H1 (cell line): Measurements from ENCODE around the gene SLC25A39. TPM values are rescaled to one million over a fixed set of nuclear protein-coding genes. Genes with fewer than 3 reads are reported as not detected.

Experiments
- CTCF ChIA-PET: fragments of 300-600 bp; sonication (Branson Sonifier 250); formaldehyde crosslinking; loops from one replicate; lab custom pipeline; 2021; ENCODE audit not compliant: partially characterized antibody; lab: Charles Lee
- POLR2A ChIA-PET: fragments of 300-600 bp; sonication (Branson Sonifier 250); formaldehyde crosslinking; loops from one replicate; lab custom pipeline; 2021; ENCODE audit warnings: inconsistent platforms; ENCODE audit not compliant: partially characterized antibody; lab: Charles Lee
- DNase-seq, 2 experiments: peaks; one replicate each; pipeline versions ENCODE4 v3.0.0 to v3.0.0-alpha.2; 2010 to 2022; ENCODE audit warnings: low spot score in 2 of 2, low read depth in 1 of 2, mixed read lengths in 1 of 2
- FAIRE-seq: peaks from 2 replicates; lab custom pipeline; 2011; peaks lifted over from hg19 to GRCh38; lab: Jason Lieb, UNC
- H2AFZ ChIP-seq: 2 replicates; pipeline ENCODE4 v1.8.1; 2012; ENCODE audit warnings: low read length, inconsistent platforms
- H2AK5ac ChIP-seq: 2 replicates; pipeline ENCODE4 v1.6.1; 2013; ENCODE audit warnings: low read depth, low read length
- H2BK120ac ChIP-seq: replicated peaks from 2 replicates; pipeline ENCODE3; 2013; ENCODE audit warnings: low read depth, low read length, inconsistent platforms
- H2BK12ac ChIP-seq: 2 replicates; pipeline ENCODE4 v1.6.1; 2013; ENCODE audit warnings: low read depth, low read length
- H2BK15ac ChIP-seq: 2 replicates; pipeline ENCODE4 v1.6.1; 2013; ENCODE audit warnings: low read length
- H2BK20ac ChIP-seq: 2 replicates; pipeline ENCODE4 v1.6.1; 2013; ENCODE audit warnings: low read length
- H2BK5ac ChIP-seq: 2 replicates; pipeline ENCODE4 v1.6.1; 2013; ENCODE audit warnings: low read depth, low read length
- H3K14ac ChIP-seq: 2 replicates; pipeline ENCODE4 v1.6.1; 2013; ENCODE audit warnings: inconsistent platforms; ENCODE audit not compliant: insufficient read length
- H3K18ac ChIP-seq: 2 replicates; pipeline ENCODE4 v1.6.1; 2013; ENCODE audit warnings: low read length; ENCODE audit errors: extremely low read depth
- H3K23ac ChIP-seq: 2 replicates; pipeline ENCODE4 v1.6.1; 2013; ENCODE audit warnings: inconsistent platforms; ENCODE audit not compliant: insufficient read length
- H3K23me2 ChIP-seq: 2 replicates; pipeline ENCODE4 v1.6.1; 2013; ENCODE audit warnings: low read depth, low read length
- H3K27ac ChIP-seq: 2 replicates; pipeline ENCODE4 v1.6.1; 2011; ENCODE audit warnings: low read depth, low read length, inconsistent platforms
- H3K27me3 ChIP-seq, 4 experiments: replicated peaks in 1 of 4; 1 replicate in 1 of 4; 2 replicates in 3 of 4; pipeline versions ENCODE4 v1.6.1 to v1.8.1; 2011 to 2013; ENCODE audit warnings: low read length in 3 of 4, mild to moderate bottlenecking in 3 of 4, inconsistent platforms in 2 of 4, mixed read lengths in 2 of 4, moderate library complexity in 1 of 4; ENCODE audit not compliant: control insufficient read depth in 3 of 4, insufficient read depth in 3 of 4; ENCODE audit errors: extremely low read depth in 1 of 4
- H3K36me3 ChIP-seq, 4 experiments: 2 replicates each; pipeline versions ENCODE4 v1.6.1 to v1.8.1; 2011 to 2013; ENCODE audit warnings: mild to moderate bottlenecking in 4 of 4, low read length in 3 of 4, moderate library complexity in 2 of 4, control low read depth in 1 of 4, inconsistent platforms in 1 of 4; ENCODE audit not compliant: insufficient read depth in 4 of 4, control insufficient read depth in 2 of 4
- H3K4ac ChIP-seq: replicated peaks from 2 replicates; pipeline ENCODE3; 2013; ENCODE audit warnings: low read length, low read depth, mixed read lengths, inconsistent platforms; ENCODE audit not compliant: insufficient read length
- H3K4me1 ChIP-seq, 4 experiments: replicated peaks in 1 of 4; 1 replicate in 1 of 4; 2 replicates in 3 of 4; pipeline versions ENCODE4 v1.6.1 to v1.8.1; 2011 to 2013; ENCODE audit warnings: low read length in 3 of 4, inconsistent platforms in 2 of 4, mixed read lengths in 1 of 4; ENCODE audit not compliant: insufficient read depth in 4 of 4, control insufficient read depth in 3 of 4
- H3K4me2 ChIP-seq, 2 experiments: 2 replicates each; pipeline versions ENCODE4 v1.6.1 to v1.8.1; 2011 to 2013; ENCODE audit warnings: low read depth in 2 of 2, low read length in 2 of 2, control low read depth in 1 of 2, inconsistent platforms in 1 of 2, mild to moderate bottlenecking in 1 of 2; ENCODE audit not compliant: insufficient read depth in 1 of 2
- H3K4me3 ChIP-seq, 4 experiments: fragments of 200-600, 300-600 bp in 1 of 4; sonication (generic), shearing (Covaris generic), sonication (Bioruptor Twin) in 1 of 4; 2 replicates each; pipeline versions ENCODE4 v1.5.1 to v1.8.1; 2011 to 2016; ENCODE audit warnings: low read length in 4 of 4, low read depth in 3 of 4, control low read depth in 2 of 4, inconsistent platforms in 2 of 4, mild to moderate bottlenecking in 2 of 4, mixed read lengths in 1 of 4, moderate library complexity in 1 of 4; ENCODE audit not compliant: insufficient read depth in 2 of 4; ENCODE audit errors: extremely low read depth in 1 of 4
- H3K56ac ChIP-seq: replicated peaks from 2 replicates; pipeline ENCODE3; 2013; ENCODE audit warnings: low read depth, mild to moderate bottlenecking, mixed read lengths, low read length, inconsistent platforms; ENCODE audit not compliant: insufficient read length
- H3K79me1 ChIP-seq: 2 replicates; pipeline ENCODE4 v1.6.1; 2013; ENCODE audit warnings: low read depth, low read length, control low read depth
- H3K79me2 ChIP-seq, 2 experiments: 2 replicates each; pipeline versions ENCODE4 v1.6.1 to v1.8.1; 2012 to 2013; ENCODE audit warnings: low read length in 2 of 2, mild to moderate bottlenecking in 2 of 2, inconsistent platforms in 1 of 2; ENCODE audit not compliant: insufficient read depth in 2 of 2, control insufficient read depth in 1 of 2
- H3K9ac ChIP-seq, 4 experiments: replicated peaks in 1 of 4; 1 replicate in 1 of 4; 2 replicates in 3 of 4; pipeline versions ENCODE4 v1.6.1 to v1.8.1; 2011 to 2013; ENCODE audit warnings: low read depth in 3 of 4, low read length in 3 of 4, control low read depth in 2 of 4, mild to moderate bottlenecking in 2 of 4, moderate library complexity in 2 of 4, inconsistent platforms in 1 of 4; ENCODE audit errors: extremely low read depth in 1 of 4
- H3K9me3 ChIP-seq, 2 experiments: 2 replicates each; pipeline versions ENCODE4 v1.6.1 to v1.8.1; 2012 to 2013; ENCODE audit warnings: mild to moderate bottlenecking in 2 of 2, moderate library complexity in 2 of 2, control low read depth in 1 of 2, inconsistent platforms in 1 of 2, low read depth in 1 of 2, low read length in 1 of 2, mixed read lengths in 1 of 2; ENCODE audit not compliant: insufficient read depth in 2 of 2
- H4K20me1 ChIP-seq, 2 experiments: replicated peaks in 1 of 2; 2 replicates each; pipeline versions ENCODE3 to v1.8.1; 2011 to 2013; ENCODE audit warnings: inconsistent platforms in 2 of 2, low read length in 2 of 2, mild to moderate bottlenecking in 1 of 2; ENCODE audit not compliant: insufficient read depth in 2 of 2, control insufficient read depth in 1 of 2
- H4K5ac ChIP-seq: 2 replicates; pipeline ENCODE4 v1.6.1; 2013; ENCODE audit warnings: low read length, low read depth, mixed read lengths, inconsistent platforms; ENCODE audit not compliant: insufficient read length
- H4K8ac ChIP-seq: 2 replicates; pipeline ENCODE4 v1.8.0; 2013; ENCODE audit warnings: mild to moderate bottlenecking, moderate library complexity, low read length, inconsistent platforms; ENCODE audit not compliant: insufficient read depth; ENCODE audit errors: extremely low read depth
- H4K91ac ChIP-seq: replicated peaks from 2 replicates; pipeline ENCODE3; 2013; ENCODE audit warnings: low read length, mixed read lengths, inconsistent platforms; ENCODE audit not compliant: insufficient read length
- CBX5 ChIP-seq: fragments of 300-800, 300-1000 bp; sonication (generic); IDR thresholded peaks from 2 replicates; pipeline ENCODE4 v1.7.1; 2016; ENCODE audit warnings: antibody characterized with exemption, low read length, low read depth
- CEBPB ChIP-seq: IDR thresholded peaks from 2 replicates; pipeline ENCODE4 v1.6.1; 2012; ENCODE audit warnings: low read depth, low read length
- CTBP2 ChIP-seq: IDR thresholded peaks from 2 replicates; pipeline ENCODE4 v1.7.0; 2011; ENCODE audit warnings: borderline replicate concordance, mild to moderate bottlenecking, moderate library complexity, mixed read lengths, low read length; ENCODE audit not compliant: insufficient read depth, insufficient read length
- SIX5 ChIP-seq: IDR thresholded peaks from 2 replicates; pipeline ENCODE4 v1.6.1; 2011; ENCODE audit warnings: mild to moderate bottlenecking, low read depth, low read length
- SP4 ChIP-seq: IDR thresholded peaks from 2 replicates; pipeline ENCODE4 v1.6.1; 2012; ENCODE audit warnings: low read length, inconsistent platforms
- TEAD4 ChIP-seq: IDR thresholded peaks from 2 replicates; pipeline ENCODE4 v1.6.1; 2012; ENCODE audit warnings: low read depth, low read length, inconsistent platforms, mixed read lengths
- USF2 ChIP-seq: IDR thresholded peaks from 2 replicates; pipeline ENCODE4 v1.6.1; 2011; ENCODE audit warnings: low read length, improper control_type of control experiment
- WGBS, 2 experiments: shearing (Covaris generic) in 1 of 2; methylation state at CpG; one replicate each; pipeline versions ENCODE4 v1.1.6 to v1.1.7; 2013 to 2015; ENCODE audit warnings: low lambda C conversion rate in 2 of 2, mixed read lengths in 2 of 2, inconsistent platforms in 1 of 2, low coverage in 1 of 2, missing lambda C conversion rate in 1 of 2; ENCODE audit not compliant: insufficient replicate concordance in 2 of 2, insufficient coverage in 1 of 2, insufficient read length in 1 of 2; ENCODE audit errors: extremely low coverage in 1 of 2, missing lambda C conversion rate in 1 of 2; 5-methylcytosine and 5-hydroxymethylcytosine counted together
- polyA plus RNA-seq, 7 experiments: library from polyadenylated mRNA; depleted of rRNA in 3 of 7; stranded (reverse) in 5 of 7; unstranded in 2 of 7; fragments of >200 nt in 5 of 7; fragments of 200-250 nt in 2 of 7; gene quantifications; 1 replicate in 5 of 7; 2 replicates in 1 of 7; 4 replicates in 1 of 7; pipeline versions ENCODE4 v1.2.1 to v1.2.3, GENCODE V29; 2011 to 2013; ENCODE audit warnings: missing spikeins in 2 of 7, mixed read lengths in 2 of 7
- total RNA-seq: library from RNA; stranded (reverse); fragmentation: NEBNext Ultra II Directional; extraction: Animal tissue kit (Norgen Biotek cat#: 25700); gene quantifications from 2 replicates; pipeline ENCODE4 v1.2.1, GENCODE V29; 2021

Gene SLC25A39
- total and polyA plus RNA-seq, 2 of the 8 experiments (the other 6 are each of a cell fraction or from before 2014, with no cell fraction given): 200 to 291 TPM

GRCh38 chr17:44343510-44344209, 19.0 kb upstream of the SLC25A39 start:
- 73% methylated on average over 11 of the region's 11 CpGs; no CpG with 5 or more reads in 1 of the 2 experiments for WGBS, 2 experiments
- Histone ChIP-seq H3K4me3 (no peak overlapping the region), H3K27ac (no peak overlapping the region), H3K9ac (no peak overlapping the region), H3K4me2 (no peak overlapping the region; a peak in 1 of 4 replicates), H2BK120ac (no peak overlapping the region), H3K79me2 (peaks cover 0 to 3% of the 10 kb centered on the region in 2 experiments; a peak in 1 of 4 replicates), H3K27me3 (peaks cover 0 to 3% (median 0%) of the 10 kb centered on the region in 4 experiments; a peak in 3 of 7 replicates), H4K91ac (no peak overlapping the region), H2BK12ac (0 out of 2 replicates have a peak overlapping the region, but pooled peaks have one; percentile 27), H4K20me1 (peaks cover 0 to 7% of the 10 kb centered on the region in 2 experiments), H4K8ac (peak overlapping the region; percentile 48; the same call in 1 of the 2 replicates), H2BK15ac (no peak overlapping the region), H3K18ac (no peak overlapping the region), H3K4ac (no peak overlapping the region), H2BK20ac (no peak overlapping the region), H2BK5ac (no peak overlapping the region), H3K14ac (no peak overlapping the region), H2AFZ (no peak overlapping the region), H3K4me1 (peaks cover 0 to 2% (median 0%) of the 10 kb centered on the region in 4 experiments; a peak in 4 of 7 replicates), H2AK5ac (0 out of 2 replicates have a peak overlapping the region, but pooled peaks have one; percentile 48), H3K23ac (no peak overlapping the region), H3K56ac (no peak overlapping the region), H3K9me3 (no peaks in the 10 kb centered on the region), H3K79me1 (no peaks in the 10 kb centered on the region), H3K36me3 (no peaks in the 10 kb centered on the region), H3K23me2 (peaks cover 4% of the 10 kb centered on the region; the same call in 1 of the 2 replicates), H4K5ac (no peak overlapping the region)
- POLR2A ChIA-PET: interaction anchor here (1.4 to 3.4 kb wide), 6 partner anchors 10 to 137 kb away, joined by 5 to 21 read pairs (median 8); partner anchors contain the start of gene SLC25A39
- DNase-seq (no peak), FAIRE-seq (no peak)
- CTCF ChIA-PET: interaction anchor here (0.9 to 3.6 kb wide), 9 partner anchors 11 to 241 kb away, joined by 3 to 70 read pairs (median 3); partner anchors contain the start of gene SLC25A39
- TF ChIP-seq CTBP2 (no peak), USF2 (no peak), TEAD4 (no peak), SIX5 (no peak), SP4 (no peak), CBX5 (no peak), CEBPB (no peak)
